GM12878 (cell line): ENCODE measurements around the gene GRIN2A. TPM values are rescaled to one million over a fixed set of nuclear protein-coding genes. Genes with fewer than 3 reads are reported as not detected.

Source experiments
- ATAC-seq: fragments of 200-7000 bp; cut with Tn5 transposase; 3 replicates; pipeline ENCODE4 v1.9.1; 2020; ENCODE audit warnings: mild to moderate bottlenecking, moderate library complexity
- BruUV-seq: library from RNA; stranded (reverse); fragments of 400-500 nt; replicated peaks from 2 replicates; lab custom pipeline; 2021; lab: Mats Ljungman, UMichigan
- CTCF ChIA-PET: fragments of 300-600 bp; sonication (Branson Sonifier 250); formaldehyde crosslinking; extraction: SDS; loops from one replicate; lab custom pipeline; 2021; ENCODE audit warnings: inconsistent platforms; lab: Yijun Ruan, JAX
- POLR2A ChIA-PET: fragments of 350-600 bp; formaldehyde crosslinking; extraction: SDS; loops from one replicate; lab custom pipeline; 2021; ENCODE audit warnings: inconsistent platforms; lab: Charles Lee
- RAD21 ChIA-PET: fragments of 300-600 bp; sonication (Branson Sonifier 250); formaldehyde crosslinking; loops from one replicate; lab custom pipeline; 2023; ENCODE audit warnings: antibody characterized with exemption; ENCODE audit not compliant: unreplicated experiment; lab: Charles Lee
- SMC1A ChIA-PET: fragments of 300-600 bp; sonication (Branson Sonifier 250); formaldehyde crosslinking; loops from one replicate; lab custom pipeline; 2023; ENCODE audit not compliant: unreplicated experiment, uncharacterized antibody; lab: Charles Lee
- DNase-seq: peaks from one replicate; pipeline ENCODE4 v3.0.0-alpha.2; 2011; ENCODE audit warnings: low read depth, low spot score
- FAIRE-seq: peaks from 3 replicates; lab custom pipeline; 2011; peaks lifted over from hg19 to GRCh38; lab: Jason Lieb, UNC
- H2AFZ ChIP-seq: 2 replicates; pipeline ENCODE4 v1.6.0; 2011; ENCODE audit warnings: low read depth, low read length, control low read depth; ENCODE audit not compliant: control insufficient read depth
- H3K27ac ChIP-seq: 2 replicates; pipeline ENCODE4 v1.5.1; 2011; ENCODE audit warnings: control low read depth; ENCODE audit not compliant: control insufficient read depth, insufficient read depth
- H3K27me3 ChIP-seq, 2 experiments: replicated peaks in 1 of 2; 2 replicates each; pipeline versions ENCODE4 v1.6.0 to v1.6.1; 2011; ENCODE audit warnings: low read length in 1 of 2; ENCODE audit not compliant: control insufficient read depth in 2 of 2, insufficient read depth in 2 of 2
- H3K36me3 ChIP-seq, 2 experiments: 2 replicates each; pipeline ENCODE4 v1.5.1; 2011; ENCODE audit warnings: low read length in 1 of 2; ENCODE audit not compliant: control insufficient read depth in 2 of 2, insufficient read depth in 2 of 2
- H3K4me1 ChIP-seq: 2 replicates; pipeline ENCODE4 v1.6.1; 2011; ENCODE audit warnings: mild to moderate bottlenecking, low read length, moderate library complexity, mixed read lengths; ENCODE audit not compliant: control insufficient read depth, insufficient read depth
- H3K4me2 ChIP-seq: 2 replicates; pipeline ENCODE4 v1.6.0; 2011; ENCODE audit warnings: control low read depth; ENCODE audit not compliant: control insufficient read depth, insufficient read depth
- H3K4me3 ChIP-seq: fragments of 200-600 bp; sonication (generic); 2 replicates; pipeline ENCODE4 v1.5.1; 2016
- H3K79me2 ChIP-seq: 2 replicates; pipeline ENCODE4 v1.6.0; 2011; ENCODE audit warnings: low read length; ENCODE audit not compliant: control insufficient read depth, insufficient read depth
- H3K9ac ChIP-seq: 2 replicates; pipeline ENCODE4 v1.8.0; 2011; ENCODE audit warnings: low read length, control low read depth, mixed read lengths; ENCODE audit not compliant: control insufficient read depth, insufficient read depth
- H3K9me3 ChIP-seq: replicated peaks from 3 replicates; pipeline ENCODE4 v1.5.1; 2011; ENCODE audit warnings: mild to moderate bottlenecking, low read length; ENCODE audit not compliant: control insufficient read depth, insufficient read depth
- H4K20me1 ChIP-seq: 2 replicates; pipeline ENCODE4 v1.6.0; 2011; ENCODE audit not compliant: control insufficient read depth, insufficient read depth
- BCL11A ChIP-seq: IDR thresholded peaks from 2 replicates; pipeline ENCODE4 v1.6.1; 2011; ENCODE audit warnings: low read depth, low read length
- BHLHE40 ChIP-seq, 2 experiments: fragments of 450-650 bp in 1 of 2; IDR thresholded peaks; 2 replicates each; pipeline ENCODE4 v1.6.1; 2011 to 2017; ENCODE audit warnings: low read depth in 2 of 2, borderline replicate concordance in 1 of 2, improper control_type of control experiment in 1 of 2, low read length in 1 of 2, mild to moderate bottlenecking in 1 of 2
- CHD1 ChIP-seq: IDR thresholded peaks from 2 replicates; pipeline ENCODE4 v1.6.1; 2012; ENCODE audit warnings: low read depth, low read length, improper control_type of control experiment
- CTCF ChIP-seq, 3 experiments: IDR thresholded peaks in 2 of 3; conservative IDR thresholded peaks in 1 of 3; 2 replicates each; pipeline ENCODE4 v1.5.1; 2011; ENCODE audit warnings: low read depth in 3 of 3, low read length in 3 of 3, mild to moderate bottlenecking in 3 of 3, control low read depth in 2 of 3, moderate library complexity in 2 of 3, inconsistent platforms in 1 of 3, mixed read lengths in 1 of 3; ENCODE audit not compliant: control insufficient read depth in 2 of 3, insufficient read depth in 1 of 3; ENCODE audit errors: extremely low read depth in 1 of 3
- EP300 ChIP-seq, 2 experiments: fragments of 150-350 bp in 1 of 2; IDR thresholded peaks; 2 replicates each; pipeline ENCODE4 v1.6.1; 2011 to 2012; ENCODE audit warnings: low read depth in 2 of 2, low read length in 2 of 2, borderline replicate concordance in 1 of 2, improper control_type of control experiment in 1 of 2, inconsistent platforms in 1 of 2; ENCODE audit not compliant: control insufficient read depth in 1 of 2
- FOXM1 ChIP-seq: IDR thresholded peaks from 2 replicates; pipeline ENCODE4 v1.6.1; 2012; ENCODE audit warnings: low read depth, mild to moderate bottlenecking, inconsistent platforms, low read length, moderate library complexity
- NFXL1 ChIP-seq: fragments of 450-650 bp; IDR thresholded peaks from 2 replicates; pipeline ENCODE4 v1.6.1; 2017; ENCODE audit warnings: antibody characterized with exemption, mild to moderate bottlenecking, borderline replicate concordance
- NR2C2 ChIP-seq: IDR thresholded peaks from 2 replicates; pipeline ENCODE4 v1.6.1; 2011; ENCODE audit warnings: borderline replicate concordance, low read depth; ENCODE audit not compliant: control insufficient read depth, insufficient read length
- RUNX3 ChIP-seq: IDR thresholded peaks from 2 replicates; pipeline ENCODE4 v1.6.1; 2012; ENCODE audit warnings: low read length, inconsistent platforms
- SIX5 ChIP-seq: IDR thresholded peaks from 2 replicates; pipeline ENCODE4 v1.6.1; 2011; ENCODE audit warnings: mild to moderate bottlenecking, low read depth, low read length, moderate library complexity; ENCODE audit not compliant: severe bottlenecking
- SPI1 ChIP-seq: IDR thresholded peaks from 2 replicates; pipeline ENCODE4 v1.6.1; 2011; ENCODE audit warnings: low read depth, mild to moderate bottlenecking, low read length, moderate library complexity, borderline replicate concordance; ENCODE audit not compliant: insufficient read depth
- SREBF1 ChIP-seq: IDR thresholded peaks from 2 replicates; pipeline ENCODE4 v1.6.1; 2012; ENCODE audit warnings: mild to moderate bottlenecking, low read length
- STAT3 ChIP-seq: IDR thresholded peaks from 2 replicates; pipeline ENCODE4 v1.6.1; 2011; ENCODE audit warnings: low read depth, low read length, improper control_type of control experiment
- ZBED1 ChIP-seq: IDR thresholded peaks from 2 replicates; pipeline ENCODE4 v1.6.1; 2016; ENCODE audit warnings: borderline replicate concordance
- ZNF217 ChIP-seq: fragments of 450-650 bp; IDR thresholded peaks from 2 replicates; pipeline ENCODE4 v1.6.1; 2017; ENCODE audit warnings: antibody characterized with exemption, mild to moderate bottlenecking
- WGBS: methylation state at CpG from one replicate; pipeline ENCODE4 v1.1.6; 2016; ENCODE audit warnings: low lambda C conversion rate; ENCODE audit not compliant: insufficient replicate concordance, insufficient coverage; ENCODE audit errors: missing lambda C conversion rate; 5-methylcytosine and 5-hydroxymethylcytosine counted together
- in situ Hi-C: fragments of 300-500 bp; cut with MboI; formaldehyde crosslinking; loops from 9 replicates; pipeline ENCODE4 v1.14.3; 2018; ENCODE audit warnings: mixed read lengths
- intact Hi-C: fragments of 100-400 bp; cut with micrococcal nuclease; formaldehyde crosslinking; loops from one replicate; pipeline ENCODE4 v1.14.2; 2022; ENCODE audit not compliant: unreplicated experiment
- polyA plus RNA-seq, 11 experiments: library from polyadenylated mRNA; depleted of rRNA in 4 of 11; unstranded in 6 of 11; stranded (reverse) in 5 of 11; fragments of >200 nt; fragmentation: Nextera tagmentation in 4 of 11; fragmentation: Illumina TruSeq in 1 of 11; extraction: Ambion mirVana in 4 of 11; extraction: Trizol in 1 of 11; gene quantifications; 1 replicate in 1 of 11; 2 replicates in 10 of 11; pipeline versions ENCODE4 v1.2.1 to v1.2.3, GENCODE V29; 2011 to 2016; ENCODE audit warnings: inconsistent platforms in 2 of 11, missing spikeins in 2 of 11, low read depth in 1 of 11
- total RNA-seq, 4 experiments: library from RNA; depleted of rRNA in 3 of 4; stranded (reverse); fragments of >200 nt in 3 of 4; fragmentation: Illumina TruSeq in 1 of 4; extraction: Trizol in 1 of 4; gene quantifications; 2 replicates each; pipeline versions ENCODE4 v1.2.1 to v1.2.3, GENCODE V29; 2013 to 2021

Gene GRIN2A
- total and polyA plus RNA-seq, 10 of the 15 experiments (the other 5 are each of a cell fraction or from before 2014, with no cell fraction given), result 2.4 to 13.3 (median 7.3) TPM

- CTCF ChIA-PET, result no interaction called here
- POLR2A ChIA-PET, result interaction anchor here (0.6 kb wide), 1 partner anchor 19 kb away, joined by 3 read pairs; no protein-coding TSS in a partner anchor
- 11% methylated on average over 4 of the region's 4 CpGs for WGBS
- FAIRE-seq (no peak), ATAC-seq (no peak), DNase-seq (no peak)
- RAD21 ChIA-PET, result no interaction called here
- no peak overlapping the region for H3K9ac ChIP-seq
- in situ Hi-C loops, result no loop called here
- H3K27me3 ChIP-seq, result no peaks in the 10 kb centered on the region
- no peak overlapping the region for H3K4me2 ChIP-seq
- no peaks in the 10 kb centered on the region for H3K9me3 ChIP-seq
- SMC1A ChIA-PET, result interaction anchor here (0.6 to 1.4 kb wide), 2 partner anchors 9 to 161 kb away, joined by 3 to 5 read pairs; no protein-coding TSS in a partner anchor
- H4K20me1 ChIP-seq, result no peaks in the 10 kb centered on the region
- no peaks in the 10 kb centered on the region for H3K79me2 ChIP-seq
- intact Hi-C loops, result no loop called here
- no peaks in the 10 kb centered on the region for H3K4me1 ChIP-seq
- TF ChIP-seq FOXM1, result no peak
- no peak for TF ChIP-seq BHLHE40 (IDR thresholded peaks at IDR 0.05; ENCODE audit: borderline replicate concordance in 1 of 2, low read depth in 2 of 2, low read length in 1 of 2)
- no peak for TF ChIP-seq ZNF217
- no peak overlapping the region for H3K27ac ChIP-seq
- no peaks in the 10 kb centered on the region for H3K36me3 ChIP-seq
- no TSS peak for BruUV-seq
- H2AFZ ChIP-seq, result no peak overlapping the region
- H3K4me3 ChIP-seq, result no peak overlapping the region
Measured at GRCh38 chr16:9756434-9756833, 425.8 kb downstream of the GRIN2A start.

- BruUV-seq, result no TSS peak
- ChIA-PET RAD21 (no interaction called here), POLR2A (no interaction called here), SMC1A (no interaction called here), CTCF (interaction anchor here (0.7 kb wide), 1 partner anchor 10 kb away, joined by 3 read pairs; no protein-coding TSS in a partner anchor)
- H2AFZ ChIP-seq, result no peak overlapping the region
- H3K36me3 ChIP-seq, result no peaks in the 10 kb centered on the region
- no peak overlapping the region for H3K9ac ChIP-seq
- intact Hi-C loops, result no loop called here
- H3K4me2 ChIP-seq, result no peak overlapping the region
- ATAC-seq, result no peak
- no peak overlapping the region for H3K4me3 ChIP-seq
- FAIRE-seq, result no peak
- H3K27me3 ChIP-seq, result no peaks in the 10 kb centered on the region
- no peaks in the 10 kb centered on the region for H3K4me1 ChIP-seq
- no peaks in the 10 kb centered on the region for H4K20me1 ChIP-seq
- 46% methylated on average over 4 of the region's 4 CpGs for WGBS
- in situ Hi-C loops, result no loop called here
- H3K79me2 ChIP-seq, result no peaks in the 10 kb centered on the region
- no peak overlapping the region for H3K27ac ChIP-seq
- DNase-seq, result no peak
- no peaks in the 10 kb centered on the region for H3K9me3 ChIP-seq
- no peak for TF ChIP-seq RUNX3
- no peak for TF ChIP-seq NFXL1
- no peak for TF ChIP-seq CHD1
- no peak for TF ChIP-seq SPI1
- no peak for TF ChIP-seq CTCF (IDR thresholded peaks at IDR 0.05 in 2 of 3, conservative IDR thresholded peaks at IDR 0.05 in 1 of 3; ENCODE audit: control insufficient read depth in 2 of 3, extremely low read depth in 1 of 3, insufficient read depth in 1 of 3, low read depth in 3 of 3, low read length in 3 of 3)
- no peak for TF ChIP-seq SIX5
- TF ChIP-seq ZBED1, result no peak
- TF ChIP-seq BCL11A, result no peak
- TF ChIP-seq SREBF1, result no peak
- no peak for TF ChIP-seq NR2C2
- no peak for TF ChIP-seq EP300 (IDR thresholded peaks at IDR 0.05; ENCODE audit: borderline replicate concordance in 1 of 2, control insufficient read depth in 1 of 2, low read depth in 2 of 2, low read length in 2 of 2)
- TF ChIP-seq STAT3, result no peak
Measured at GRCh38 chr16:9755081-9755480, 427.1 kb downstream of the GRIN2A start.
